D721Med (cell line): Measurements from ENCODE around the gene EPHA10.
A peak's percentile ranks its signal among the peaks of the same experiment; 100 is the strongest.

Experiments used
- DNase-seq: peaks from one replicate; pipeline ENCODE4 v3.0.0; 2011; ENCODE audit warnings: low spot score; ENCODE audit not compliant: insufficient read length
- FAIRE-seq: peaks from 2 replicates; lab custom pipeline; 2011; peaks lifted over from hg19 to GRCh38; lab: Jason Lieb, UNC
- CTCF ChIP-seq: IDR thresholded peaks from 2 replicates; pipeline ENCODE4 v1.5.1; 2012; ENCODE audit warnings: mild to moderate bottlenecking, control low read depth; ENCODE audit not compliant: insufficient read depth; ENCODE audit errors: missing control alignments

The EPHA10 gene

DNA sequence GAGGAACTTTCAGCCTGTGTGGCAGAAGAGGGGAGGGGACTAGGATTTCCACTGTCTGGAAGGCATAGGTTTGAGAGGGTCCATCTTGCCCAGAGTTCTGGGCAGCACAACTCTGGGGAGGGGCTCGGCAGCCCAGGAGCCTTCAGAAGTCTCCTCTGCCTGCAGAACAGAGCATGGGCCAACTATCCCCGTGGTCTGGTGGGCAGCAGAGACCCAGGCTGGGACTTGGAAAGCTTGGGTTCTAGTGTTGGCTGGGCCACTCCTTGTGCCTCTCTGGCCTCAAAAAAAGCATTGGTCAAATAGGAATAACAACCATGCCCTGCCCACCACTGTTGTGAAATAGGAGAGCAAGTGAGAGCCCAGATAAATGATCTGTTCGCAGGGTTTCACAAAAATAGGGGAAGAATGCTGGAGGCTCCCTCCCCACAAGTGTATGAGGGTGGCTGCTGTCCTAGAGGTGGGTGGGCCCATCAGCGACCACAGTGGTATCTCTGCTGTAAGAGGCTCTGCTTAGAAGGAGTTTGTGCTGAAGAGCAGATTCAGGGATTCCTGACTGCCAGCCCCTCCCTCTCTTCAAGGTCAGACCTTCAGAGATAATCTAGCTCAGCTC is 8.9 kb downstream of the EPHA10 start:
- TF ChIP-seq CTCF, result no peak
- DNase-seq (no peak), FAIRE-seq (no peak)

- FAIRE-seq (no peak), DNase-seq (no peak)
- no peak for TF ChIP-seq CTCF
These were observed 9.6 kb downstream of the EPHA10 start for GRCh38 chr1:37755290-37755689.

DNA sequence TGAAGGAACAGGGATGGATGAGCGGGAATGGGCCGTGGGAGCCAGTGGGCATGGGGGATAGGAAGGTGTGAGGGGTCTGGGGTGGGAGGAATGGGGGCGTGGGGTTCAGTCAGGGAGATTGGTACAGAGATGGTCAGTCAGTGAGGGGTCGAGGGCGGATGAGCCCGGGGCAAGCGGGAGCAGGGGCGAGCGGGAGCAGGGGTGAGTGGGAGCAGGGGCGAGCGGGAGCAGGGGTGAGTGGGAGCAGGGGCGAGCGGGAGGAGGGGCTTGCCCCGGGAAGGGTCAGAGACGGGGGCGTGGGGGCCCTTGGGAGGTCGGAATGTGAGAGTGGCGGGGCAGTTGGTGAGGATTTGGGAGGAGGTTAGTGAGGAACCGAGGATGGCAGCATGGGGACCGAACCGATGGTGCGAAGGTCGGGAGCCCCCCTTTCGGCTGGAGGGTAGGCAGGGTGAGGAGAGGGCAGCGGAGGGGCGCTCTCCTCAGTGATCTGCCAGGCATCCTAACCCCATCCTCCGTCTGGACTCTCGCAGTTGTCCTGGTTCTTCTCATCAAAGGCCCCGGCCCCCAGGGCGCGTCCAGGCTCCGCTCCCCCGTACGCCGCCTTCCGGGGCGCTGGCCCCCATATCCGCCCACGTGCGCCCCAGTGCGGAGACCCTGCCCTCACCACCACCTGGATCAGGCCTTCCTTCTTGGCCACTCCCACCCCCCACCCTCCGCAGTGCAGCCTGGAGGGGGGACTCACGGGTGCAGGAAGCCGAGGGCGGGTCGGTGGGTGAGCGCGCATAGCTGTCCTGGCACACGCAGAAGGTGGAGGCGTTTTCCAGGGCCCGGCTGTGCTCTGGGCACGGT is 11.2 kb downstream of the EPHA10 start:
- no peak for FAIRE-seq
- no peak for DNase-seq
- TF ChIP-seq CTCF, result no peak

DNA sequence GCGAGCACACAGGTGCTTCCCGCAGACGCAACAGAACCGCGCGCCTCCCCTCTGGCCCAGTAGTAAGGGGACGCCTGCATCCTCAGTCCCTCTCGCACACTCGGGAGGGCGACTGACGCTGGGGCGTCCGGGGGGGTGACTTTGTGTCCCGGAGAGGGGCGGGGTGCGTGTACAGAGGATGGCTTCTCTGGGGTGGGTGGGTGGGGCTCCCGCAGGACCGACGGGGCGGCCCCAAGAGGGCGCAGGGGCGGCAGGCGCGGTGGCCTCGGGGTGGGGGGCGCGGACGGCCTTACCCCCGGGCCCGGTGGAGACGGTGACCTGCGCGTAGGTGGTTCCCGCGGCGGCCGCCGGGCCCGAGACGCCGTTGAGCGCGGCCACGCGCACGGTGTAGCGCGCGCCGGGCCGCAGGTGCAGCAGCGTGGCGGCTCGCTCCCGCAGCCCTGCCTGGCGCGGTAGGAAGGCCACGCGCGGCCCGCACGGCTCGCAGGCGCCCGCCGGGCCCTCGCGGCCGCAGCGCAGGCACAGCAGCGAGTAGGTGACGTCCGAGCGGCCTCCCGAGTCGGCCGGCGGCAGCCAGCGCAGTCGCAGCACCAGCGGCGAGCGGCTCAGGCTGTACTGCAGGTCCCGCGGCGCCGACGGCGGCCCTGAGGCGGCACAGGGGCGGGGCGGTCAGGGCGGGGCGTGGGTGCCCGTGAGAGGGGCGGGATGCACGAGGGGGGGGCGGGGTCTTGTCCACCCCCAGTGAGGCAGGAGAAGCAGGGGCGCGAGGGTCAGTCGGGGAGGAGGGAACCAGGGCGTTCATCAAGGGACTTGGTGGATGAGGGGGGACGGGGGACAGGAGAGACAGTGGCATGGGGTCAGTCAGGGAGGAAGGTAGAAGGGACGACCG is 12.1 kb downstream of the EPHA10 start:
- DNase-seq (peak; percentile 90), FAIRE-seq (no peak)
- TF ChIP-seq CTCF, result no peak

DNA sequence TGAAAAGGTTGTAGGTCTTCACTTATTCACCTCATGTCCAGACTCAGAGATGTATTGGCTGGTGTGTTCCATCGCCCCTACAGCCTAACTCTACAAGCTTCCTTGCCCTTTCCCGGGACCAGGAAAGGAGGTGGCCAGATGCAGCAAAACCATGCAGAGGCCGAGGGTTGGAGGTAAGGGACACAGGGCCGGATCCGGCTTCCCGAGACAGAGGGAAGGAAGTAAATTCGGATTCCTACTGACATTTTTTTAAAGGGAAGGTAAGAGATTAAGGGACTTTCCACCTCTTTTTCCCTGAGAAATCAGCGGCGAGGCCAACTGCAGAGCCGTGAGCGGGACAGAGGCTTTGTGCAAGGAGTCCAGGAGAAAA is 12.7 kb downstream of the EPHA10 start:
- no peak for FAIRE-seq
- TF ChIP-seq CTCF, result no peak
- no peak for DNase-seq

GRCh38 chr1:37748565-37748964 is 16.4 kb downstream of the EPHA10 start:
- TF ChIP-seq CTCF, result no peak
- DNase-seq (no peak), FAIRE-seq (no peak)
